GM12865 (cell line): Measurements from ENCODE around the gene ZBTB7A.

Experiments
- DNase-seq: peaks from one replicate; pipeline ENCODE4 v3.0.0; 2010; ENCODE audit warnings: low read depth
- H3K4me3 ChIP-seq: 2 replicates; pipeline ENCODE4 v1.5.1; 2011; ENCODE audit warnings: mild to moderate bottlenecking, low read depth, low read length, control low read depth
- CTCF ChIP-seq: IDR thresholded peaks from 2 replicates; pipeline ENCODE4 v1.5.1; 2011; ENCODE audit warnings: low read length, control low read depth, low read depth, inconsistent platforms; ENCODE audit not compliant: insufficient read depth; ENCODE audit errors: missing control alignments

The ZBTB7A gene

GRCh38 chr19:4045597-4046361 is 20.9 kb downstream of the ZBTB7A start:
- no peak overlapping the region for H3K4me3 ChIP-seq
- DNase-seq = no peak
- TF ChIP-seq CTCF = no peak

GRCh38 chr19:4044990-4045465 is 21.7 kb downstream of the ZBTB7A start:
- no peak for TF ChIP-seq CTCF
- no peak overlapping the region for H3K4me3 ChIP-seq
- DNase-seq = no peak

- no peak overlapping the region for H3K4me3 ChIP-seq
- no peak for TF ChIP-seq CTCF
- DNase-seq = no peak
Measured at GRCh38 chr19:4043966-4044715, 22.6 kb downstream of the ZBTB7A start.

- DNase-seq = no peak
- H3K4me3 ChIP-seq = no peak overlapping the region
- TF ChIP-seq CTCF = no peak
Measured at GRCh38 chr19:4043401-4043800, 23.3 kb downstream of the ZBTB7A start.

- TF ChIP-seq CTCF = no peak
- no peak overlapping the region for H3K4me3 ChIP-seq
- no peak for DNase-seq
Measured at GRCh38 chr19:4042731-4043082, 24.0 kb downstream of the ZBTB7A start.

GRCh38 chr19:4042064-4042730 is 24.5 kb downstream of the ZBTB7A start:
- no peak overlapping the region for H3K4me3 ChIP-seq
- no peak for TF ChIP-seq CTCF
- no peak for DNase-seq
